GM21447 (cell line): ENCODE results near the gene CAPZB.

Experiments used
- ATAC-seq: cut with Tn5 transposase; IDR thresholded peaks from one replicate; pipeline ENCODE4 v1.9.1; 2021; ENCODE audit not compliant: unreplicated experiment

Gene CAPZB

GRCh38 chr1:19469004-19469403 is 16.3 kb downstream of the CAPZB start:
- no peak for ATAC-seq

DNA sequence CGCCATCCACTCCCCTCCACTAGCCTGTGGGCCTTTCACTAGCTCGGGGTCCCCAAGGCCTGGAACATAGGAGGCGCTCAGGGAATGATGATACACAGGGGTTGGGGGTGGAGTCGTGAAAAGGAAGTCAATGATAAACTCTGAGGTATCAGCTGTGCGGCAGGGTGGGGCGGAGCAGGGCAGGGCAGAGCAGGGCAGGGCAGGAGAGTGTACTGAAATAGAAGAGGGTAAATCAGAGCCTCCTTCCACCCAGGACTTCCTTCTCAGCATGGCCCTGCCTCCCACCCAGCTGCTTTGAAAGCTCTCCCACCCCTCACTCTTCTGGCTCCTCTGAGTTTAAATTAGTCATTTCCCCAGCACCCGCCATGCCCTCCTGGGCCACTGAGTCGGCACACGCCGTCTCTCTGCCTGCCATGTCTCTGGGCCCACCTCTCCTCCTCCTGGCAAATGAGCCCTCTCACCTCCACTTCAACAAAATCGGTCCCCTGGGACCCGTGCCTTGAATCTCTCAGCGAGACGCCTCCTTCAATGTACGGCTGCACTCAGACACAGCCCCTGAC is 16.9 kb downstream of the CAPZB start:
- ATAC-seq, result peak; percentile 75

GRCh38 chr1:19467199-19468187 is 17.8 kb downstream of the CAPZB start:
- ATAC-seq, result no peak

DNA sequence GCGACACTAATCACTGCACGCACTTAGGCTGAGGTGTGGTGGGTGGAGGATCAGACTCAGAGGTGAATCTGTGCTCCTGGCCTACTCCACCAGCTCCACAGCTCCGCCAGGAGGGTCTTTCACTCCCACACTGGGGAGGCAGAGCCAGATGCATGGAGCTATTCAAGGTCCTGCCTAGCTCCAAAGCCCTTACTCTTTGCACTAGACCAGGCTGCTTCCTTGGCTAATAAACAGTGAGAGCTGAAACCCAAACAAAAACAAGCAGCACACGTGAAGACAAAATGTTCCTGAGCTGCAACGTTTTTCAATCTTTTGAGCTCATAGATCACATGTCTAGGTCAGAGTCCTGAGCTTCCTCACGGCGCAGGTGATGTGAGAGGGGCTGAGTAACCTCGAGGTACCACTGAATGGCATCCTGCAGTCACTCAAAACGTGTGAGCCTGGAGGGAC is 19.2 kb downstream of the CAPZB start:
- ATAC-seq, result no peak

DNA sequence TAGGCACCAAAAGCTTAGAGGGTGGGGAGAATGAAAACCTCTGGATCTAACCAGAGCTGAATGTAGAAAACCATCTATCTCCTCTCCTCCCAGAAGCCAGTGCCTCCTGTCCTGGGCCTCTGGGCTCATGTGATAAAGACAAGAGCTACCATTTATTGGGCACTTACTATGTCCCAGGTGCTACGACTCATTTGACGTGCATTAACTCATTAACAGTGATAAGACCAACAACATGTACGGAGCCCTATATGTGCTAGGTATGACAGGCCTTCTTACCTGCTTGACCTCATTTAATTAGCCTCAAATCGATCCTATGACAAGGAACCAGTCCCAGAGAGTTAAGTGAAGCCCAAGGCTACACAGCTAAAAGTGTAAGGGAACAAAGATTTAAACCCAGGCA is 19.7 kb downstream of the CAPZB start:
- ATAC-seq, result no peak

DNA sequence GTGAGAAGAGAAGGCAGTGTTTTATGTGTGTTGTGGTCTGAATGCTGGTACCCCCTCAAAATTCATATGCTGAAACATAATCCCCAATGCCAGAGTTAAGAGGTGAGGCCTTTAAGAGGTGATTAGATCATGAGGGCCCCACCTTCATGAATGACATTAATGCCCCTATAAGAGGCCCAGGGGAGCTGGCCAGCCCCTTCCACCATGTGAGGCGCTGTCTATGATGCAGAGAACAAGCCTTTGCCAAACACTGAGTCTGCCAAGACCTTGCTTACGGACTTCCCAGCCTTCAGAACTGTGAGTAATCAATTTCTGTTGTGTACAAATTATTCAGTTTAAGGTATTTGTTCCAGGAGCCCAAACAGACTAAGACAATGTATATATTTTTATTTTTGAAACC is 20.2 kb downstream of the CAPZB start:
- no peak for ATAC-seq

- ATAC-seq, result no peak
Observed at GRCh38 chr1:19464696-19465095, 20.6 kb downstream of the CAPZB start.

GRCh38 chr1:19463504-19463803 is 21.9 kb downstream of the CAPZB start:
- no peak for ATAC-seq

GRCh38 chr1:19462781-19463503 is 22.4 kb downstream of the CAPZB start:
- ATAC-seq, result peak; percentile 62

- ATAC-seq, result no peak
Observed at GRCh38 chr1:19461220-19461554, 24.2 kb downstream of the CAPZB start.

DNA sequence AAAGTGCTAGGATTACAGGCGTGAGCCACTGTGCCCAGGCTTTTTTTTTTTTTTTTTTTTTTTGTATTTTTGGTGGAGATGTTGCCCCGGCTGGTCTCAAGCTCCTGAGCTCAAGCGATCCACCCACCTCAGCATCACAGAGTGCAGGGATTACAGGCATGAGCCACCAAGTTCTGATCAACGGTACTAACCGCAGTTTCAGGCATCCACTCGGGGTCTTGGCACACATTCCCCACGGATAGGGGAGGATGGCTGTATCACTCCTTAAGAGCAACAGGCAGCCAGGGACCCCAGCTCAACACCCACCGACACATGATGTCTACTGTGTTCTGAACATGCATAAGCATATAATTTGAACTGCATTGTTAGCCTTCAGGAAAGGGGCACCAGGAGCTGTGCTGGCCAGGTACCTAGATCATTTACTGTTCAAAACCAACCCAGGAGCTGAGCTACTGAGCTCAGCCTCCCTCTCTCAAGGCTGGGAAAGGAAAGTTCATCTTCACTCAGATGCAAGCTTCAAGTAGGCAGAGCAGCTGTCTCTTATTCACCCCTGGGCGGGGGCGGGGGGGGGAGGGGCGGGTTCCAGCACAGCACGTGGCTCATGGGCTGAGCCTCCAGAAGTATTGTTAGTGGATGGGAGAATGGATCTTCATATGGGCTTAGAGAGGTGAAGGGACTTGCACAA is 24.7 kb downstream of the CAPZB start:
- ATAC-seq, result no peak

GRCh38 chr1:19458815-19459417 is 26.4 kb downstream of the CAPZB start:
- ATAC-seq, result no peak

DNA sequence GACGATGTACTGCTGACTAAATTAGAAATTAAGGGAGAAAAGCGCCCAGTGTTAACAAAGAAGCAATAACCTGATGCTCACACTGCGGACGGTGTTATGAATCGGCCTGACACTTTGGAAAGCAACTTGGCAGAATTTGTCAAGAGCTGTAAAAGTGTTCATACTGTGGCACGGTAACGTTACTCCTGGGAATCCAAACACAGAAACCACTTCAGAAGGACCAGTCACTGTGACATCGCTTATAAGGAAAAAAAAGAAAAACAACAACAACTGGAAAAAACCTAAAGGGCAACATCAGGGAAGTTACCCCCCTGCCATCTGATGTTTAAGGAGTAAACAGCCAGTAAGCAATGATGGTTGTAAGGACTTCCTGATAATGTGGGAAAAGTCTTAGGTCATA is 27.7 kb downstream of the CAPZB start:
- no peak for ATAC-seq

- ATAC-seq, result no peak
Observed at GRCh38 chr1:19456968-19457441, 28.3 kb downstream of the CAPZB start.

DNA sequence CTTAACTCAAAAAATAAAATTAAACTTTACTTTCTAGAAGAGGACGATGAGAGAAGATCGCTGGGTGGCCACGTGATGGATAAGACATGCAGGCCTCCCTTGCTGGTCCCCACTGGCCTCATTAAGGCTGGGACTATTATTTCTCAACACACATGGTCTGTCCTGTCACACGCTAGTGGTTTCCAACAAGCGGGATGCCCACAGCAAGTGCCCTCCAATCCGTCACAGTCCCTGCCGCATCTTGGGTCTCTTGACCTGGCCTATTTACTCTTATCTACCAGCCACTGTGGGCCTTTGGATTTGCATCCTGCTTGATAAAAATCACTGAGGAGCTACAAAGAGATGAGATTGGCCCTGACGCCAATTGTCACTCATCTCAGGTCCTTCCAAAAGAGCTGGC is 30.0 kb downstream of the CAPZB start:
- no peak for ATAC-seq

DNA sequence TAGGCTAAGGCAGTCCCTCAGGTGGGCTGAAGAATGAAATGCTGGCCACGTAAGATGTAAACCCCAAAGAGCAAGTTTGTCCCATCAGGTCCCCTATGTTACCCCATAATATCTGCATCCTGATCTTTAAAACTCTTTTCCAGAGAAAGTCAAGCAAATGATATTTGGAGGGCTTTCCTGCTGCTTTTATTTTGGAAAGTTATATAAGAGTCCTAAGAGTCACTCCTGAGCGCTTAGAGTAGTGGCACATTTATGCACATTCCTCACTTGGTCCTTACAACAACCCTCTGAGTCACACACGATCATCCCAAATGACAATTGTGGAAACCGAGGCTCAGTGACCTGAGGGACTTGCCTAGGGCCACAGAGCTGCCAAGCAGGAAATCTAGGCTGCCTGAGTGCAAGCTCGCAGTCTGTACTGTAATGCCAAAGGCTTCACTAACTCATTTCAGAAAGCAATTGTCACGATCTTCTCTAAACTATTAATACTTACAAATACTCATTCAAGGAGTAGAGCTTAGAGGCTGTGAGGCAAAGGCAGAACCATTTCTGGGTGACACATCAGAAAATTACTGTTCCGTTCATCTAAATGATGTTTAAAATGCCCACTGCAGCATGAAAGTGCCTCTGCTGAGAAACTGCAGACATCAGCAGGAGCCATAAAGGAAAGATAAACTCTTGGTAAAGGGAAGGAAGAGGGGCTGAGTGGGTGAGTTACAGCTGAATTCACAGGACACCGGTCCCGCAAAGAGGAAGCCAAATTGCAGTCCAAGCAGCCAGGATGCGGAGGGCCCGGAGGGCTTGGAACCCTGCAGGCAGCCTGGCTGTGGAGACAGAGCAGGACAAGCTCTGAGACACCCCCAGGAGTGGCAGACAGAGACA is 30.8 kb downstream of the CAPZB start:
- no peak for ATAC-seq

DNA sequence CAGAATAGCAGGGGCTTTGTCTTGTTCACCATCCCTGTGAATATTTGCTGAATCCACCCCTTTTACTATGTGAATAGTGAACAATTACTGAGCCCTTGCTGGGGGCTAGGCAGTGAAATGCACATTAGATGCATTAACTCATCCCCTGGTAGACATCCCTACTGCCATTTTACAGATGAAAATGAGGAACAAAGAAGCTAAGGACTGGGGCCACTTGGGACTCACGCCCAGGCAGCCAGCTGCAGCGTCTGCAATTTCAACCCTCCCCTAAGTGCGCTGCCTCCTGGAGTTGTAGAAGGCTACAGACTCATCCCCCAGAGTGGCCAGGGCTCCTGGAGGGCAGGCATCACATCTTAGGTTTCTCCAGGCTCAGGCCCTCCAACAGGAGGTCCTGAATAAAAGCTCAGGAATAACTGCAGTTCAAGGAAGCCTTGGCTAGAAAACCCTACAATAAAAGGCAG is 31.6 kb downstream of the CAPZB start:
- ATAC-seq, result no peak

DNA sequence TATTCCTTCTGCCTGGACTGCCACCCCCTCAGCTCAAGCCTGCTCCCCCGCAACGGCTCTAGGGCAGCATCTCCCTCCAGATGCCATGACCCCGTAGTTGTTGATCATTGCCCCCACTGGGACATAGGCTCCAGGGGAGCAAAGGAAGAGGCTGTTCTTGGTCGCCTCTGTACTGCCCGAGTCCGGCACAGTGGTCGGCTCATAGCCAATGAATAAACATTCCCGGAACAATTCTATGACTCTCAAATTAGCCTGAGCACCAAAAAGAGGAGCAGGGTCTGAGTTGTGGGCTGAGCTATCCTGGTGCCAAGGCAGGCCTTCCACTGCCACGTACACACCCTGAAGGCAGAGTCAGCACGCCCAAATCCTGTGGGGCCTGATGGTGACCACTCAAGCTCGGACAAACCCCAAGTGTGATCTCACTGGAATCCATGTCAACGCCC is 33.1 kb downstream of the CAPZB start:
- no peak for ATAC-seq

DNA sequence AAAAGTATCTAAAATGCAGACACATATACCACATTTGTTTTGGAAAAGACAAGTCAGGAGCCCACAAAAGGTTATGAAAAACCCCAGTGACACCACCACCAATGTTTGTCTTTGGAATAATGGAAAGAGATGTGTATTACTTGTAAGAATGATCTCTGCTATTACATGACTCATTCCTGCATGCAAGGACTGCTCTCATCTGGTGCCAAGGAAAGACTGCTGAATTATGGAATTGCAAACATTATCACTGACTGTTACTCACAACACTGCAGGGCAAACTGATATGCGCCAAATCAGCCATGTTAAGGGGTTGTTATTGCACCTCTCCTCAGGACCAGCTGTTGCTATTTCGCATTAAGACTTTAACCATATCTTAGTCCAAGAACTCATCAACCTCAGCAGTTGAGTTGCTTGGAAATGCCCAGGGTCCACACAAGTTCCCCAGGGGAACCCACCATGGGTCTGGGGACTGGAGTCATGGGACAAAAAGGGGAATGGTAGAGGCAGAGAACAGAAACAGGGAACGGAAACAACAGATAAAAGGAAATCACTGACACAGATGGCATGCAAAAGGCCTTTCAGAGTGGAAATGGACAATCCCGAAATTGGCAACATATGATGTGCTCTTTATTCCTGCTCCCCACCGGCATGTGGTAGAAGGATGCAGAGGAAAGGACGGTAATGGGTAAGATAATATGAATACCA is 34.4 kb downstream of the CAPZB start:
- no peak for ATAC-seq
